NB4 (cell line): Measurements from ENCODE around the gene HEXIM1.

Experiments used
- CTCF ChIP-seq: IDR thresholded peaks from one replicate; pipeline ENCODE4 v1.5.1; 2012; ENCODE audit warnings: low read depth, low read length
- MYC ChIP-seq: IDR thresholded peaks from 2 replicates; pipeline ENCODE4 v1.6.1; 2011; ENCODE audit warnings: low read depth, low read length

- TF ChIP-seq CTCF (no peak), MYC (no peak)
These were observed 45.4 kb upstream of the HEXIM1 start for GRCh38 chr17:45102856-45103255.
